ENCODE results near the gene INPPL1.
"Not testable (repeated sequence)": the region's sequence is repeated elsewhere in the genome, so short reads cannot be mapped to it uniquely, and the experiment has no call there.

Gene INPPL1

GRCh38 chr11:72224564-72225410 lies at the start of gene INPPL1:
INPPL1 (plus strand) TSS chr11:72224767; CDS start chr11:72224985, 218 bp downstream.
- no peak for TF ChIP-seq ZNF274 (IDR thresholded peaks at IDR 0.05; ENCODE audit: low read depth, low read length)
- H3K4me3 ChIP-seq (ENCODE audit: low read length), result peak within 1 kb of the TSS; percentile 77

DNA sequence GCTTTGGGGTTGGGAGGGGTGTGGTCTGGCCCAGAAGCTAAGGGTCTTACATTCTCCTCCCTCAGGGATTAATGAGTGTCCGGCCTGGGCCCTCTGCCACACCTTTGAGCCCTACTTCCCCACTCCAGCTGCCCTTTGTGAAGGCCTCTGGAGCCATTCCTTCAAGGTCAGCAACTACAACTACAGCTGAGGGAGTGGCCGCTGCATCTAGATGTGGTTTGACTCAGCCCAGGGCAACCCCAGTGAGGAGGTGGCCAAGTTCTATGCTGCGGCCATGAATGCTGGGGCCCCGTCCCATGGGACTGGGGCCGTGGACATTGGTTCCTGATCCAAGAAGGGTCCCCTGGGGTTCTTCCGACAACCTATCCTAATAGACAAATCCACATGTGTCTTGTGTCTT lies 46.9 kb upstream of the INPPL1 start:
- TF ChIP-seq ZNF274 (IDR thresholded peaks at IDR 0.05; ENCODE audit: low read depth, low read length), result no peak

DNA sequence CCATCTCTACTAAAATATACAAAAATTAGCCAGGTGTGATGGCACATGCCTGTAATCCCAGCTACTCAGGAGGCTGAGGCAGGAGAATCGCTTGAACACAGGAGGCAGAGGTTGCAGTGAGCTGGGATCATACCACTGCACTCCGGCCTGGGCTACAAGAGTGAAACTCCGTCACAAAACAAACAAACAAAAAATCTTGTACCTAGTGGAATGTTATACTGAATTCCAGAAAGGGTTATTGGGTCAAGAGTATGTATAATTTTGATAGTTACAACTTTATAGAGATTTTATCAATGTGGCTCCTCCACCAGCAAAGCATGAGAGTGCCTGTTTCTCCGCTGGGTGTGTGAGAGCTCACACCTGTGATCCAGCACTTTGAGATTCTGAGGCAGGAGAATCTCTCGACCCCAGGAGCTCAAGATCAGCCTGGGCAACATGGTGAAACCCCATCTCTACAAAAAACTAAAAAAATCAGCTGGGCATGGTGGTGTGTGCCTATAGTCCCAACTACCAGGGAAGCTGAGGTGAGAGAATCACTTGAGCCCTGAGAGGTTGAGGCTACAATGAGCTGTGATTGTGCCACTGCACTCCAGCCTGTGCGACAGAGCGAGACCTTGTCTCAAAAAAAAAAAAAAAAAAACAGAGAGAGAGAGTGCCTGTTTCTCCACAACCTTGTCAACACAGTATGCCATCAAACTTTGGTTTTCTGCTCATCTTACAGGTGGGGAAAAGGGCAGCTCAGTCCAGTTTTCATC lies 45.3 kb upstream of the INPPL1 start:
- no peak for TF ChIP-seq ZNF274 (IDR thresholded peaks at IDR 0.05; ENCODE audit: low read depth, low read length)
- H3K4me3 ChIP-seq (ENCODE audit: low read length), result no peak overlapping the region

More for the DNA sequence above, 46.9 kb upstream of the INPPL1 start:
- no peak overlapping the region for H3K4me3 ChIP-seq (ENCODE audit: low read length)

DNA sequence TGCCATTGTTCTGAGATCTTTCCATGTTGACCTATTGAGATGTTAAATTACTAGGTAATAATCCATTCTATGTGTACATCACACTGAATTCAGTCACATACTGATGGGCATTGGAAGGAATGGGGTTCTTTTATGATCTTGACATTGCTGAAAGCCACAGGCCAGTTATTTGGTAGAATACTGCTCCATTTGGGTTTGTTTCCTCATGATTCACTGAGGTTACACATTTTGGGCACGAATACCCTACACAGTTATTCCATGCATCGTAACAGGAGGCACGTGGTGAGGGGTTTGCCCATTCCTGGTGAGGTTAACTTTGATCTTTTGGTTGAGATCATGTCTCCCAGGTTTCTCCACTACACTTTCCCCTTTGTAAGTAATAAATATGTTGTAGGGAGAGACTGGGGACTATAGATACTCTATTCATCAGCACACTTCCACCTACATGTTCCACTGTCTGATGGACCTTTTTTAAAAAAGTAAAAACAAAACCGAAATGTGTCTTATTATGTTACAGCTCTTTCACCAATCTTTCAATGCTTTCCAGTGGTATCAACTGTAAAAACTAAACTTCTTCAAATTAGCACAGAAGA lies 44.7 kb upstream of the INPPL1 start:
- no peak for TF ChIP-seq ZNF274 (IDR thresholded peaks at IDR 0.05; ENCODE audit: low read depth, low read length)

DNA sequence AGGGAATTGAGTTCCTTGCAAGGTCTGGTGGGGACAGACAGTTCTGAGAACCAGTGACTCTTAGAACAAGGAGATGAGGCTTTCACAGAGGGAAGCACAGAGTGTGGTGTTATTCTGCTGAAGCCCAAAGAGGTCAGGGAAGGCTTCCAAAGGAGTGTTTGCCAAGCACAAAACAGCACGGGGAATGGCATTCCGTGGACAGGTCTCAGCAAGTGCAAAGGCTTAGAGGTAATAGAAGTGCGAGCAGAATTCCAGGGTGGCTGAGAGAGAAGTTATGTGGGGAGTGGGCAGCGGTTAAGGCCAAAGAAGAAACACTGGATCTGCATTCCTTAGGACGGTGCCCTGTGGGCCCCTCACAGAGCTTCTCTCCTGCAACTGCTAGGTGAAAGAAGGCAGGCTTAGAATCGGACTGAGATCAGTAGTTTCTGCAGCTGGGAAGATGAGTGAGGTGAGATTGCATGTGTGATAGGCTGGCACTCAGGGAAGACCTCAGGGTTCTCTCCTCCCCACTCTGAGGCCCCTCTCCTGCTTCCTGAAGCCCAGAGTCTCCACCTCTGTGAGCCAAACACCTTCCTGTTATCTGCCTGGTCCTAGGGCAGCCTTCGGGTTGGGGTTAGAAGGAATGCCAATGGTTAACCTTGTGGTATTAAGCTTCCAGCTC lies 43.5 kb upstream of the INPPL1 start:
- H3K4me3 ChIP-seq (ENCODE audit: low read length), result not testable (repeated sequence)

More for the DNA sequence above, 44.7 kb upstream of the INPPL1 start:
- no peak overlapping the region for H3K4me3 ChIP-seq (ENCODE audit: low read length)

DNA sequence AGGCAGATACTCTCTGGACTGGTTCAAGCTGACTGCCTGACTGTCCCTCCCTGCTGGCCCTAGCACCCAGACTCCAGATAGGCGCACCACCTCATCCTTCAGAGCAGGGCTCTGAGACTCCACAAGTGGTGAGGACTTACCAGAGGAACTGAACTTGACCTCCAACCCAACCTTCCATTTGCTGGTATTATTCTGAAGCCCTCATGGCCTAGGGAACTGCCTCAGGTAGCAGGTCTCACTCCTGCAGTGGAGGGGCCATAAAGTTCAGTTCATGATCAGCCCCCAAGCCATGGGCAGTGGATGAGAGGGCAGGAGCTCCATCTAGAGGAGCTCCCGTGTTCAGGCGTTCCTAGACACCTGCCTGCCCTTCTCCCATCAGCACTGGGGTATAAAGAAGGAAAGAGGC lies 43.0 kb upstream of the INPPL1 start:
- not testable (repeated sequence) for H3K4me3 ChIP-seq (ENCODE audit: low read length)

- H3K4me3 ChIP-seq (ENCODE audit: low read length), result no peak overlapping the region
- TF ChIP-seq ZNF274 (IDR thresholded peaks at IDR 0.05; ENCODE audit: low read depth, low read length), result no peak
Observed at GRCh38 chr11:72188267-72188666, 36.3 kb upstream of the INPPL1 start.

DNA sequence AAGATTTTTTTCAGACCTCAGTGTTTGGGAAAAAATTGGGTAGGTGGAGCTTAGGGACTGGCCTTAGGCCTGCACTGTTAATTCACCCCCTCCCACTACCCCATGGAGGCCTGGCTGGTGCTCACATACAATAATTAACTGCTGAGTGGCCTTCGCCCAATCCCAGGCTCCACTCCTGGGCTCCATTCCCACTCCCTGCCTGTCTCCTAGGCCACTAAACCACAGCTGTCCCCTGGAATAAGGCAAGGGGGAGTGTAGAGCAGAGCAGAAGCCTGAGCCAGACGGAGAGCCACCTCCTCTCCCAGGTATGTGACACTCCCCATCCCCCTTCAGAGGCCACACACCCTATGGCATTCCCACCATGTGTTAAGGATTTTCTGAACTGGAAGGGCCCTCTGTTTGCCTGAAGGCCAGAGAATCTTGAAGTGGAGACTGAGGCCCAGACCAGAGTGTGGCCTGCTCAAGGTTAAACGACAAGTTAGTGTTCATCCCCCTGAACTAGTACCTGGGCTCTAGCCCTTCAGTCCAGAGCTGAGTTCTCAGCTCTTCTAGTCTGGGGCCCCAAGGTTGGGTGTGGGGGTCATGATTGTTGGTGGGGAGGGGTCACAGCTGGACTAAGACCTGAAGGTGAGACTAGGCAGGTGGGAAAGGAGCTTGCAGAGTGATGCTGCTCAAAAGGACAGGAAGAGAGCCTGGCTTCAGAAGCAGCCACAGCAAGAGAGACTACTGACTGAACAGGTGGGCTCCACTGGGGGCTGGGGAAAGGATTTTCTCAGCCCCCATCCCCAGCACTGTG lies 34.9 kb upstream of the INPPL1 start:
- no peak overlapping the region for H3K4me3 ChIP-seq (ENCODE audit: low read length)
- TF ChIP-seq ZNF274 (IDR thresholded peaks at IDR 0.05; ENCODE audit: low read depth, low read length), result no peak

- no peak for TF ChIP-seq ZNF274 (IDR thresholded peaks at IDR 0.05; ENCODE audit: low read depth, low read length)
Observed at GRCh38 chr11:72190631-72191071, 33.9 kb upstream of the INPPL1 start.

GRCh38 chr11:72191961-72192381 lies 32.6 kb upstream of the INPPL1 start, which contains the start of gene FOLR1:
FOLR1 (plus strand) TSS chr11:72192140; CDS start chr11:72192174, 34 bp downstream.
- no peak for TF ChIP-seq ZNF274 (IDR thresholded peaks at IDR 0.05; ENCODE audit: low read depth, low read length)
- H3K4me3 ChIP-seq (ENCODE audit: low read length), result no peak within 1 kb of the TSS

More at GRCh38 chr11:72190631-72191071, 33.9 kb upstream of the INPPL1 start:
- no peak overlapping the region for H3K4me3 ChIP-seq (ENCODE audit: low read length)

DNA sequence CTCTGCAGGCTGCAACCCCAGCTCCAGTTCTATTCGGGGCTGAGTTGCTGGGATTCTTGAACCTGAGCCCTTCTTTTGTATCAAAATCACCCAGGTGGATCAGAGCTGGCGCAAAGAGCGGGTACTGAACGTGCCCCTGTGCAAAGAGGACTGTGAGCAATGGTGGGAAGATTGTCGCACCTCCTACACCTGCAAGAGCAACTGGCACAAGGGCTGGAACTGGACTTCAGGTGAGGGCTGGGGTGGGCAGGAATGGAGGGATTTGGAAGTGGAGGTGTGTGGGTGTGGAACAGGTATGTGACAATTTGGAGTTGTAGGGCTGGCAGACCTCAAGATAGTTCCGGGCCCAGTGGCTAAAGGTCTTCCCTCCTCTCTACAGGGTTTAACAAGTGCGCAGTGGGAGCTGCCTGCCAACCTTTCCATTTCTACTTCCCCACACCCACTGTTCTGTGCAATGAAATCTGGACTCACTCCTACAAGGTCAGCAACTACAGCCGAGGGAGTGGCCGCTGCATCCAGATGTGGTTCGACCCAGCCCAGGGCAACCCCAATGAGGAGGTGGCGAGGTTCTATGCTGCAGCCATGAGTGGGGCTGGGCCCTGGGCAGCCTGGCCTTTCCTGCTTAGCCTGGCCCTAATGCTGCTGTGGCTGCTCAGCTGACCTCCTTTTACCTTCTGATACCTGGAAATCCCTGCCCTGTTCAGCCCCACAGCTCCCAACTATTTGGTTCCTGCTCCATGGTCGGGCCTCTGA lies 28.9 kb upstream of the INPPL1 start:
- no peak overlapping the region for H3K4me3 ChIP-seq (ENCODE audit: low read length)
- TF ChIP-seq ZNF274 (IDR thresholded peaks at IDR 0.05; ENCODE audit: low read depth, low read length), result no peak

DNA sequence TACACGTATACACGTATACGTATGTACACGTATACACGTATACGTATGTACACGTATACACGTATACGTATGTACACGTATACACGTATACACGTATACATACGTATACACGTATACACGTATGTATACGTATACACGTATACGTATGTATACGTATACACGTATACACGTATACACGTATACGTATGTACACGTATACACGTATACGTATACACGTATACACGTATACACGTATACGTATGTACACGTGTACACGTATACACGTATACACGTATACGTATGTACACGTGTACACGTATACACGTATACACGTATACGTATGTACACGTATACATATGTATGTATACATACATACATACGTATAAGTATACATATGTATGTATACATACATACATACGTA lies 23.1 kb upstream of the INPPL1 start:
- H3K4me3 ChIP-seq (ENCODE audit: low read length), result not testable (repeated sequence)

DNA sequence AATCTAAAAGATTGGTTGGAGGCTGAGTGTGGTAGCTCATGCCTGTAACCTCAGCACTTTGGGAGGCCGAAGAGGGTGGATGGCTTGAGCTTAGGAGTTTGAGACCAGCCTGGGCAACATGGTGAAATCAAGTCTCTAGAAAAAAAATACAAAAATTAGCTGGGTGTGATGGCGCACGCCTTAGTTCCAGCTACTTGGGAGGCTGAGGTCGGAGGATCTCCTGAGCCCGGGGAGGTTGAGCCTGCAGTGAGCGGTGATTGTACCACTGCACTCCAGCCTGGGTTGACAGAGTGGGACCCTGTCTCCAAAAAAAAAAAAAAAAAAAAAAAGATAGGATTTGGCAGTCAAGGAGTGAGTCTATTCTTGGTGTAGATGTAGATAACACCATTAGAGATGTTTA lies 22.0 kb upstream of the INPPL1 start:
- no peak for TF ChIP-seq ZNF274 (IDR thresholded peaks at IDR 0.05; ENCODE audit: low read depth, low read length)
- H3K4me3 ChIP-seq (ENCODE audit: low read length), result no peak overlapping the region

Measured in GM08714 (cell line).